NOMO-1 treated with DMSO at 0.1 percent for 48 hours (cell line): ENCODE data around the gene YOD1.
"Not testable (repeated sequence)": the region's sequence is repeated elsewhere in the genome, so short reads cannot be mapped to it uniquely, and the experiment has no call there.

Experiments used
- DNase-seq: peaks from one replicate; lab custom pipeline; 2025; ENCODE audit not compliant: unreplicated experiment; lab: John Stamatoyannopoulos, UW

YOD1 gene

DNA sequence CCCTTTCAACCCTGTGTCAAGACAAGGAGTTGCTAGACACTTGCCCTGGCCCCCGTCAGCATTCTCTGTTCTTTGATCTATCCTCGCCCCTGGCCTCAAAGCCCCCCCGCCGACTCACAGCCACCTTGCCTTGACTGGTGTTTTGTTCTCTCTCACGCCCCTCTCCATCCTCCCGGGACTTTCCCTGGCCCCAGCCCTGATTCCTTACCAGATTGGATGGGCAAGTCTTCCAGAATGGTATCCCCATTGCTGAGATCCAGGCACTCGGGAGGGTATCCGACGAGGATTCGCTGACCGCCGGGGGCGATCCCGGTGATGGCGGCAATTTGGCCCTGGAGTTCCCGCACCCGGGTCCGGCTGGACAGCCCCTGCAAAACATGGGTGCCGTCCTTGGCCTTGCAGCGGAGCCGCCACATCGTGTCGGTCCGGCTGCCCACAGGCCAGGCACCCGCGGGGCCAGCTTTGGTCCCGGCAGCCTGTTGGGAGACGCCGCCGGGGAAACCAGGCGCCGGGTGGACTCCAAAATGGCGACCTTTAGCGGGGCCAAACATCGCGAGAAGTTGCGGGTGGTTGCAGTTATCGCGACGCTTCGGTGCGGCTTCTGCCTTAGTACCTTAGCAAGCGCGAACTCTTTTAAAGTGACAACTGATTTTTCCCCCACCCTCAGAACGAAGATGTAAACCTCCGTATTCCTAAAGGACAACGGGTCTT, 373 bp downstream of the YOD1 start:
- DNase-seq, result peak; percentile 81

DNA sequence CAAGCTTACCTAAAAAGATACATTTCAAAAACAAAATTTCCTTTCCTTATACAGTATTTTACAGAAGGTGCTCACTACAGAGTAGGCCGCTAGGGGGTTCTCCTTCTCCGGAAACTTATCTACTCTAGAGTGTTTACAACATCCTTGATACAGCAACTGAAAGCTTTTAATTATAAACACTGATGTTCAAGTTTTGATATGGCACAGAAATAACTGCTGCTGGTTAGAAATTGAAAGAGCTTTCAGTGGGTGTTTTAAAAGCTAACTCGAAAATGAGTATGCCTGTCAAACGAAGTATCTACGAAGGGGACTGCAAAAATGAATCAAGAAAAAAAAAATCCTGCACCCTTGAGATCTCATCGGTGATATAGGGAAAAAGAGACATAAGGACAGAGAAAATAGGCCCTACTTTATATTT, 1.0 kb downstream of the YOD1 start:
- DNase-seq, result peak; percentile 62

DNA sequence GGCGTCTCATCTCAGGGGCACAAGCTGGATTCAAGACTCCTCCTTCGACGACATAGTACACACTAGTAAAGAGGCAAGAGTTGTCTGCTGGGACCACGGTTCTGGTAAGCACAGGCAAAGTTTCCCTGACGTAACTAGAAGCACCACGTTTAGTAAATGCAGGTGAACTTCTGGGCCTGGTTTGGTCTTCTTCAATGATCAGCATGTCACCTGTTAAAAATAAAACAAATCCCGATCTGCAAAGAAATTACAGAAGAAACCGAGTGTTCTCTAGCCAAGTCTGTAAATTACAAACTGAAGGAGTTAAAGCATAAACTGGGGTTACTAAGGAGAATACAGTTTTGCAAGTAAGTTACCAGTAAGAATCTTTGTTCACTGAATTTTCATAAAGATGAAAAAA, 1.5 kb downstream of the YOD1 start:
- no peak for DNase-seq

DNA sequence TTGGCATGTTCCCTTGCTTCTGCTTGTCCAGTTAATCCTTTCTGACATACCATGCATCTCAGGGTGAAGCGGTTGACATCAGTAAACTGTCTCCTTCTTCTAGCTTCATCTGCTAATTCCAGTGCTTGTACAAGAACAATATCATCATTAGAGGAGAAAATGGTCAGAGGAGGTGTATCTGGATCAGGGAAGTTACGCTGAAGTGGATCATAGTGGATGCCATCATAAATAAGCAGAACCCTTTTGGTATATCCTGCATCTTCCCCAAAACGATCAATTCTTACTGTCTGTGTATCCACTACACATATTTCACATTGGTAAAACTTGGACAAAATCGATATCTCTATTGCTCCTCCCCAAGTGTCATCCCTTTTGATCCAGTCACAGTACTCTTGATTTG, 2.0 kb downstream of the YOD1 start:
- DNase-seq, result no peak

DNA sequence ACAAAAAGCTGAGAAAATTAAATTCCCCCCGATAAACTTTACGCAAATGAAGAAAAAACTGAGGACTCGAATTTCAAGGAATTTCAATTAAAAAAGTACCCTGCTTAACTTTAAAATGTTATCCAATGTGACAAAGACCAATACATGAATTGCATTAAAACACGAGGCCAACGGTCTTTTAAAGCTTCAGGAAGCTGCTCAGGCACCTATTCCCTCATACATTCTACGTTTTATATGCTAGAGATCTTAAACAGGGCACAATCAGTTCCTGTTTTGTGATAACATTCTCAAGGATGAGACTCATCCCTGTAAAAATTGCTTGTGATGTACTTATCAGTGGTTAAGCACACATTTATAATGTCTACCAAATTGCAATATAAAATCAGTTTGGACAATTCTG, 3.0 kb downstream of the YOD1 start:
- DNase-seq, result no peak

DNA sequence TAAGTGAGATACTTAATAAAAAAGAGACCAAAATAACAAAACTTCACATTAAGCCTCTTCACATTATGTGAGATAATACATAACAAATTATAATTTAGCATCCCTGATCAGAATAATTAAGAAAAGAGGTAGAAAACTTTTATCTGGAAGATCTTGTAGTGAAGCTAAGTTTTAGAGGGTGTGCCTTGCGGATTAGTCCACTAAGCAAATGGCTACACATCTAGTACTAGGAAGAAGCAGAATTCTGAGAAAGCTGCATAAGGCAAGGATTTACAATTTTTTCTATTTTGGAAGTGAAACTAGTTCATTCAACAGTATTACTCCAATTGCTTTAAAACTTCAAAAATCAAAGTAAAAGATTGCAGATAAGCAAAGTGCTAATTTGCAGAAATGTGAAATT, 3.5 kb downstream of the YOD1 start:
- no peak for DNase-seq

DNA sequence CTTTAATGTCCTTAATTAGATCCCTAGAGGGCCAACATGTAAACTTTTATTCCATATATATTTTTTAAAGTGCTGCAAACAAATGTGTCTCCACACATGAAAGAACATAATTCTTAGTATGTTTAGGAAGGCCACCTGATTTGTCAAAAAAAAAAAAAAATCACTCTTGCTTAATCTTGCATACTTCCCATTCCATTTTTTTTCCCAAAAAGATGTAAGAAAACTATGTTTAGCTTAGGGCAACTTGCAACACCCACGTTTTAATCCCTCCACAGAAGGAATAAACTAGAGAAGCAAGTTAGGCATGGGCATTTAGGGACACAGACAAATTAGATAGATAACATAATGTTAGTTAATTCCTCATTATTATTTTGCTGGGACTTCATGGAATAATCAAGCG, 5.6 kb downstream of the YOD1 start:
- DNase-seq, result no peak

DNA sequence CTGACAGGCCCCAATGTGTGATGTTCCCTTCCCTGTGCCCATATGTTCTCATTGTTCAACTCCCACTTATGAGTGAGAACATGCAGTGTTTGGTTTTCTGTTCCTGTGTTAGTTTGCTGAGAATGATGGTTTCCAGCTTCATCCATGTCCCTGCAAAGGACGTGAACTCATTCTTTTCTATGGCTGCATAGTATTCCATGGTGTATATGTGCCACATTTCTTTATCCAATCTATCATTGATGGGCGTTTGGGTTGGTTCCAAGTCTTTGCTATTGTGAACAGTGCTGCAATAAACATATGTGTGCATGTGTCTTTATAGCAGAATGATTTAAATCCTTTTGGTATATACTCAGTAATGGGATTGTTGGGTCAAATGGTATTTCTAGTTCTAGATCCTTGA, 9.6 kb downstream of the YOD1 start:
- DNase-seq, result not testable (repeated sequence)

DNA sequence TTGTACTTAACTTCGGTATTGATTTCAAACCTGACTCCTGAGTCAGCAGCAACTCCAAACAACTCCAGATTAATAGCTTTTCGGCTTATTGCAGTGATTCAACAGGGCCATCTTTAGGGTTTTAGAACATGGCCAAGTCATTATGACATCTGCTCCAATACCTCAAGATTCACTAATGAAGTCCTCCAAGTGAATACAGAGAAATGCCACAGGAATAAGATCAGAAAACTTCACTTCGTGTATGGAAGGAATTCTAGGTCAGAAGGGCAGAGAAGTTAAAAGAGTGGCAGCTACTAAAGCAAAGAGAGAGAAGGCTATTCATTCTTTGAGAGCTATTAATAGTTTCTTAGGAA, 10.9 kb downstream of the YOD1 start:
- no peak for DNase-seq

DNA sequence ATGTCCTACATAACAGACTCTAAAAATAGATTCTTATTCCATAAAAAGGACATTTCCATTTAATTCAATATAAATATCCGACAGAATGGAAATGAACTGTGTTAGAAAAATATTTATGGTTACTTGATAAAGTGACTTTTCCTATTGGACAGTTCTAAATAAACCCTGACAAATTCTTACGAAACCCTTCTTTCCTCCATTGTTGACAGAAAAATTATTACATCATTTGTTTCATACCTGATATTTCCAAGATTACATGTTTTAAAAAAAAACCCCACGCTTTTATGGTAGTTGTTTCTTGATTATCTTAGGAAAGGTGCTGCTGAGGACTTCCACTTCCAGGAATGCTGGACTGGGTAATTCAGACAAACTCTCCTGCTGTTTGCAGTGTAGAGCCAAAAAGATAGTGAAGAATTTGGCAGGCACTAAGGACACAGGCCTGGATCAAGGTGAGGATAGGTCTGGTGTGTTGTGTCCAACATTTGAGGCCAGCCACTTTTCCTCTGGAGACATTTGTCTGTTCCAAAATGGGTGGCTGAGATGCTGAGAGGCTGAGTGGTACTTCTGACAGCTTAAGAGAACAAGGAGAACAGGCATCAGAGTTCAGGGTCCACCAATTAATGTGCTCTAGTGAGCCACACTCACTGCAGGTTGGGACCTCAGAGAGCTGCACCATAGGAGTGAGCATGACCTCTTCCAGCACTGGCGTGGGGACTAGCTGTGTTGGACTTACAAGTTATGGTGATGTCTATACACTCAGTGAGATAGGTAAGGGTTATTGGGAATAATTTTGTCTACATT, 11.4 kb downstream of the YOD1 start:
- DNase-seq, result no peak

DNA sequence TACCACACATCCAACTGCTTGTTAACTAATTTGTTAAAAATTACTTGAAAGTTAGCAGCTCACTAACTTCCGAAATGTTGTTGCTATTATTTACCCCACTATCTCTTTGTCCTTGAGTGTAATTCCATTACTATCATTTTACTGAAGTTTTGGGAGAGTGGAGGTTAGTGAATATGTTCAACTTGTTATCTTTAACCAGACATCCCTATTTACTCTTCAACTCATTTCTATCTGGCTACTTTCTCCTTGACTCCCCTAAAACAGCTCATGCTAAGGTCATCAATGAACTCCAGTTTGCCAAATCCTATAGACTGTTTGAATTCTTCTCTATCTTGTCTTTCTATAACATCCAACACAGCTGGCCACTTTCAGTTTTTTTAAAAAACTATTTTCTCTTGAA, 14.1 kb downstream of the YOD1 start:
- no peak for DNase-seq

DNA sequence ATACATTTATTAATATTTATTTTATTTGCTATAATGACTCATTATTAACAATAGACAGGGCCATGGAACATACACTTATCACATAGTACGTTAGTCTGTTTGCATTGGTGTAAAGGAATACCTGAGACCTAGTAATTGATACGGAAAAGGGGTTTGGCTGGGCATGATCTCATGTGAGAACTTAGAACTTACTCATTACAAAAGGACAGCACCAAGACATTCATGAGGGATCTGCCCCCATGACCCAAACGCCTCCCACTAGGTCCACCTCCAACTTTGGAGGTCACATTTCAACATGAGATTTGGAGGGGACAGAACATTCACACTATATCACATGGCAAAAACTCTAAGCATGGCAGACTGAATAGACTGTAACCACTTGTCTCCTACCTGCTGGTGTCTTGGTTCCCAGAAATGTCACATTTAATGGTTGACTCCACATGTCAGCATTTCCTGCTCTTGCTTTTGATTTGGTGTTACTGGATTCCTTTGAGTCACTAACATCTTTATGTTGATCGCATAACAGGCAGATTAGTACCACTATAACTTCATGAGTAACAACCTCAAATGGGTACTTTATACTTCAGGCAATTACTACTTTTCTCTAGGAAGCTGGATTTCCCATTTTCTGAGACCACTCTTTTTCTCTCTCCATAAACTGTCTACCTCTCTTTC, 15.0 kb downstream of the YOD1 start:
- no peak for DNase-seq

DNA sequence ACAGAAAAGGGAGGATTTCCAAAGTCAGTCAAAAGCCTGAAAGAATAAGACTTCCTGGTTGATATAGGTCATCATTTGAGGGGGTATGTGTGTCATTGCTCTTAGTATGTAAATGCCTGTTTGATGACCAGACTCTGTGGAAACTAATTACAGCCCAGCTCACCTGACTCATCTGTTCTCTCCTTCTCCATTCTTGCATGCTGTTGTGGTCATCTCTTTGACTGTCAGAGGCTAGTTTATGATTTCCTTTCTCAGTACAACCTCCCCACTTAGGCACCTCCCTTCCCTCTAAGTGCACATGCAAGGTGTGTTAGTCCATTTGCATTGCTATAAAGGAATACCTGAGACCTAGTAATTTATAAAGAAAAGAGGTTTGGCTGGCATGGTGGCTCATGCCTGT, 16.0 kb downstream of the YOD1 start:
- DNase-seq, result peak; percentile 14

DNA sequence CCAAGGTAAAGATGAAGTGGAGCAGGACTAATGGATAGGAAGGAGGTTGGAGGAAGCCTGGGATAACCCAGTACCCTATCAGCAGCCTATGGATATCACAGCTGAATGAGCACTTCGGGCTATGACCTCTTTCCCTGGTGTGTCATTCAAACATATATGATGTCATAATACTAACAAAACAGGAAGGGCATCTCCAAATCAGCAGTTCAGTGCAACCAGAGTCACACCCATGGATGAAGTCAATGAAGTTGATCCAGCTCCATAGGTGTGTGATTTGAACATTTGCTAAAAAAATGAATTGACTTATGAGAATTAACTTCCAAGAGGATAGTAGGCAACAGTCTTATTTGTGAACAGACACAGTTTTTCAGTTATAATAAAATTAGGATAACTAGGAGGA, 16.8 kb downstream of the YOD1 start:
- no peak for DNase-seq

DNA sequence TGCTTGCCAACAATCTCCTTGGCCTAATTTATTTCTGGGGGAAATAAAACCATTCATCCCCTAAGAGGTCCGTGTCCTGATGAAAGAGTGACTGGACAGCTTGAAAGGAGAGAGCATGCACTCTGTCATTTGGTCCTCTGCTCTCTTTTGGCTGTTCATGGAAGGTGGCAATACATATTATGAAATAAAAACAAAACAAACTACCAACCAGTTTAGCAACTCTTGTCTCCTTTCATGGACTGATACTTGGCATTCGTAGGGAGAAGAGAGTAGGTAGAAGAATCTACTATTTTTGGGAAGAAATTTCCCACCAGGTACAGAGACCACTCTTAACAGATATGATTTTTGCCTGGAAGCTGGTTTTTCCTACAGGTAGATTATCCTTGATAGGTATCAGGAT, 17.7 kb downstream of the YOD1 start:
- DNase-seq, result no peak

DNA sequence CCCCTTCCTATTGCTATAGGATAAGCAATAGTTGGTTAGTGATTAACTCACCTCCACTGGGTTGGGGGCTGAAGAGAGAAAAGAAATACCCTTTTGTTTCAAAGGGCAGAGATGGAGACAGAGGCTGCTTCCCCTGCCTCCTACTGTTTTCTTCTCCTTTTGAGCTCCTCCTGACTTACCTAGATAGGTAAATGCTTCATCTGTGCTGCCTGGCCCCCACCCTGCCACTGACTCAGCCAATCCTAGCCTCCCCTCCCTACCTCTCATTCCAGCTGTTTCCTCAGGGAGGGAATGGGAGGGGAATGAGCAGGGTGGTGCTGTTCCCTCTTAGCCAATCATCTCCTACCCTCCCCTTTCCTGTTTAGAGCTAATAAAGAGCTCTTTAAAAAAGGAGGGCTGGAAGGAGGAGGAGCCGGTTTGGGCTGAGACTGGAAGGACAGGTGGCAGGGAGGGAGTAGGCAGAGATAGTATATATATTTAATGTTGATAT, 18.4 kb downstream of the YOD1 start, which contains the start of gene C1orf116:
Gene C1orf116 (minus strand): TSS at position 229 of the 490 bp plus-strand sequence. CDS start 5,158 bp downstream, outside the sequence.
- no peak for DNase-seq

DNA sequence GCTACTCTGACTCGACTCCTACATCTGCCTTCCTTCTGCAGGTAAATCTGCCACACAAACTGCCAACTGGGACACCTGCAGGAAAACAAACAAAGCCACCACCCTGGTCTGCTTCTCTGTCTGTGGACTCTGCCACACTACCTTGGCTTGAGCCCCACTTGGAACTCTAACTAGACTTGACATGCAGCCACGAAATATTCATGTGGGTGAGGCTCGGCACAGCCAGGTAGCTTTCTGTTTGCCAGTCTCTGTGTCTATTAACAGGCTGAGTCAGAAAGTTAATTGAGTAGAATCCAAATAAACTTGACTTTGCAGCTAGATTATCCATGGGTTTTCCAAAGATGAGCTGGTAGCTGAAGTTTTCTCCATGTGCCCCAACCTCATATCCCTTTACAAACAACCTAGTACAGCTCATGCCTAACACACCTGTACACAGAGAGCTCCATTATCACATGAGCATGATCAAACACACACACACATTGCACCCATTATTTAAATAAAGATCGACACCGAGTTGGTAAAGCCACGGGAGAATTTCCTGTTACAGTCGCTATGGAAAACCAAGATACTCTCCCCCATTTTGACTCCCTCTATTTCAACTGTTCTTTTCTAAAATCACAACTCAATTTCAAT, 19.3 kb downstream of the YOD1 start:
- no peak for DNase-seq

DNA sequence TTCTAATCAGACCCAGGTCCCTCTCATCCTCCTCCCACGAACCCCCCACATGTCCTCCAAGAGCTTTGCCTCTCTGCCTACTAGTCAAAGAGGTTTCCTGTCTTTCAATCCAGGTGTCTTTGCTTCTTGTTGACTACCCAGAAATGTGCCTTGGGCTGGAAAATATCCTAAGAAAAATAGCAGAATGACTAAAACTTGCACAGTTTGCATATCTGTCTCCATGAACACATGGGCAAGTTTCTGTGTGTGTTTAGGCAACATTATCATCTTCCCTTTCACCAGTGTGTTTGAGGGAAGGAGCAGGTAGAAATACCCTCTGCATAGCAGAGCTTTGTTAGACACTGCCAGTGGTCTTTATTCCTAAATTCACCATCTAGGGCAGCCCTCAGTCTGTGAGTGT, 20.0 kb downstream of the YOD1 start:
- no peak for DNase-seq

DNA sequence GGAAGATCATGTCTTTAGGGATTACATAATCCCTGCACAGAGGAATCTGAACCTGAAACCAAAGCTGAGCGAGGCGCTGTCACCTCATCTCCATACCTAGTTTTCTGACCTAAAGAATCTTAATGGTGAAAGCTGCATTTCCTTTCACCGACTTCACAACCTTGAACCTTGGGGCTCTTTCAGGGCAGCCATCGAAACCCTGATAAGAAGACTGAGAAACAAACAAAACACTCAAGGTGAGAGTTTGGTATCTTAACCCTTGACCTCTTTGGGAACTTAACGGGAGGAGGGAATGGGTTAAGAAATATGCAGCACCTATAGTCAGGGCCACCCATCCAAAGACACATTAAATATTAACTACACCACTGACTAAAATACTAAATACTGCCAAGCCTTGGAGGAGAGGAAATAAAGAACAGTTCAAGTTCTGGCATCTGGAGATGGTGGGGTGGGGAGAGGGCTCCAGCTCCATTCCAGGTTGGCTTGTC, 20.4 kb downstream of the YOD1 start:
- DNase-seq, result no peak

DNA sequence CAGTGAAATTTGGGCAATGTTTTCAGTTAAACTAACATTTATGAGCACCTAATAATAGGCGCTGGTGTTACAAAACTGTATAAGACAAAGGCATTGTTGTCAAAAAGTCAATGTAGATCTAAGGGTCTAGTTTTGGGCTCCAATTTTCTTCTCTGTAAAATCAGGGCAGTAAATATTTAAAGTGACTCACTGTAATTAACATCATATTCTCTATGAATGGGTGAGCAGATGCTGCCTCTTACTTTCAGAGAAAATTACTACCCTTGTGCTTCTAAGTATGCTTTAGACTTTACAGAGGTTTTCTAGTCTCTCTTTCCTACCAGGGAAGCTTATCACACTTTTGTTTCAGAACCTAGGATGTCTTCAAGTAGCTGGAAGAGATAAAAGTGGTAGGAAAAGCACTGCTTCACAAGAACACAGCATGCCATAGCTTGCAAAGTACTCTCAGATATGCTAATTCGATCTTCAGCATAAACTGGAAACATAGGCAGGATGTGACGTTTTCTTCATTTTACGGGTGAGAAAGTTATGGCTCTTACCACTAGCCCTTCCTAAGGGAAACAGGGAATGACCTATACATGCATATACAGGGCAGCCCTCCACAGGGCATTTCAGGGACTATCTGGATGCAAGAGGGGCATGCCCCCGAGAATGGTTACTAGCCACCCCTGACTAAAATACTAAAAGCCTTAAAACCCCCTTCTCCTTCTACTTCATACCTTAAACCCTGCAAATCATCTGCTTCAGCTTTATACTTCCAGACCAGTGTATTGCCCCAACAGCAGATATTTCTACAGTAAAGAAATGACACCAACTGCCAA, 21.1 kb downstream of the YOD1 start:
- no peak for DNase-seq
